Neural cell (in vitro differentiated cells): ENCODE measurements around the gene CFHR2. TPM values are rescaled to one million over a fixed set of nuclear protein-coding genes. Genes with fewer than 3 reads are reported as not detected.
"Not testable (repeated sequence)": the region's sequence is repeated elsewhere in the genome, so short reads cannot be mapped to it uniquely, and the experiment has no call there.

Experiments used
- H2AFZ ChIP-seq: fragments of 200-600, 300-800 bp; sonication (generic), shearing (Covaris generic); 2 replicates; pipeline ENCODE4 v1.6.0; 2014; ENCODE audit warnings: low read depth, mild to moderate bottlenecking, antibody characterized with exemption, low read length, moderate library complexity
- H3F3A ChIP-seq: fragments of 200-600 bp; shearing (Covaris generic); 2 replicates; pipeline ENCODE4 v1.6.1; 2016; ENCODE audit warnings: mild to moderate bottlenecking, moderate library complexity, mixed read lengths, antibody characterized with exemption, low read length; ENCODE audit not compliant: insufficient read depth, poor library complexity, severe bottlenecking
- H3K27ac ChIP-seq: fragments of 200-600, 300-800 bp; sonication (generic), shearing (Covaris generic); 2 replicates; pipeline ENCODE4 v1.5.1; 2014; ENCODE audit warnings: mild to moderate bottlenecking, low read length, moderate library complexity
- H3K27me3 ChIP-seq: fragments of 300-800, 200-600 bp; sonication (generic), shearing (Covaris generic); 2 replicates; pipeline ENCODE4 v1.6.0; 2014; ENCODE audit warnings: mild to moderate bottlenecking, low read depth, low read length, moderate library complexity; ENCODE audit not compliant: insufficient read depth
- H3K36me3 ChIP-seq: fragments of 300-800, 200-600 bp; sonication (generic), shearing (Covaris generic); 2 replicates; pipeline ENCODE4 v1.5.1; 2014; ENCODE audit warnings: mild to moderate bottlenecking, antibody characterized with exemption, low read length, moderate library complexity; ENCODE audit not compliant: insufficient read depth
- H3K4me2 ChIP-seq: fragments of 300-800, 200-600 bp; sonication (generic), shearing (Covaris generic); 2 replicates; pipeline ENCODE4 v1.6.0; 2014; ENCODE audit warnings: mild to moderate bottlenecking, low read length
- H3K4me3 ChIP-seq: fragments of 300-800, 200-600 bp; sonication (generic), shearing (Covaris generic); 2 replicates; pipeline ENCODE4 v1.5.1; 2014; ENCODE audit warnings: mild to moderate bottlenecking, low read length, moderate library complexity
- H3K79me2 ChIP-seq: fragments of 200-600 bp; shearing (Covaris generic); replicated peaks from 2 replicates; pipeline ENCODE4 v1.6.0; 2014; ENCODE audit warnings: mild to moderate bottlenecking, low read length, moderate library complexity; ENCODE audit not compliant: insufficient read depth
- H3K9ac ChIP-seq: fragments of 300-800, 200-600 bp; sonication (generic), shearing (Covaris generic); 2 replicates; pipeline ENCODE4 v1.6.1; 2016; ENCODE audit warnings: mild to moderate bottlenecking, low read length, mixed read lengths
- H3K9me2 ChIP-seq: fragments of 200-600 bp; shearing (Covaris generic); 2 replicates; pipeline ENCODE4 v1.6.1; 2016; ENCODE audit warnings: mild to moderate bottlenecking, low read length, mixed read lengths; ENCODE audit not compliant: insufficient read depth
- H3K9me3 ChIP-seq: fragments of 200-600, 300-800 bp; sonication (generic), shearing (Covaris generic); 2 replicates; pipeline ENCODE4 v1.6.1; 2016; ENCODE audit warnings: mild to moderate bottlenecking, mixed run types, low read length, moderate library complexity, mixed read lengths
- H4K20me1 ChIP-seq: fragments of 200-600 bp; shearing (Covaris generic); 2 replicates; pipeline ENCODE4 v1.6.1; 2016; ENCODE audit warnings: mild to moderate bottlenecking, mixed run types; ENCODE audit not compliant: insufficient read depth
- EP300 ChIP-seq: fragments of 450-650 bp; conservative IDR thresholded peaks from 2 replicates; pipeline ENCODE4 v1.6.1; 2014; ENCODE audit warnings: antibody characterized with exemption, mild to moderate bottlenecking, moderate library complexity; ENCODE audit not compliant: poor library complexity, severe bottlenecking
- EZH2 ChIP-seq: fragments of 200-600, 300-800 bp; shearing (Covaris generic), sonication (generic); IDR thresholded peaks from 2 replicates; pipeline ENCODE4 v1.6.1; 2014; ENCODE audit warnings: antibody characterized with exemption, low read length, borderline replicate concordance, mild to moderate bottlenecking; ENCODE audit not compliant: insufficient read depth, poor library complexity, severe bottlenecking
- MXI1 ChIP-seq: fragments of 450-650 bp; conservative IDR thresholded peaks from 2 replicates; pipeline ENCODE4 v1.6.1; 2014; ENCODE audit warnings: antibody characterized with exemption, mild to moderate bottlenecking; ENCODE audit not compliant: poor library complexity, severe bottlenecking
- POLR2AphosphoS5 ChIP-seq: IDR thresholded peaks from 2 replicates; pipeline ENCODE4 v1.6.1; 2012
- RAD21 ChIP-seq: fragments of 450-650 bp; conservative IDR thresholded peaks from 2 replicates; pipeline ENCODE4 v1.6.1; 2014; ENCODE audit warnings: antibody characterized with exemption, mild to moderate bottlenecking, moderate library complexity
- SMC3 ChIP-seq: fragments of 450-650 bp; conservative IDR thresholded peaks from 2 replicates; pipeline ENCODE4 v1.6.1; 2014; ENCODE audit warnings: antibody characterized with exemption, mild to moderate bottlenecking, moderate library complexity; ENCODE audit not compliant: poor library complexity
- TAF1 ChIP-seq: IDR thresholded peaks from 2 replicates; pipeline ENCODE4 v1.6.1; 2012; ENCODE audit warnings: low read depth
- polyA minus RNA-seq: library from RNA; depleted of rRNA, polyadenylated mRNA; stranded (reverse); fragments of >200 nt; gene quantifications from 2 replicates; pipeline ENCODE4 v1.2.3, GENCODE V29; 2014
- polyA plus RNA-seq: library from polyadenylated mRNA; depleted of rRNA; stranded (reverse); fragments of >200 nt; gene quantifications from 2 replicates; pipeline ENCODE4 v1.2.3, GENCODE V29; 2014
- TF ChIP-seq, protein P1 (sequence below): fragments of 450-650 bp; IDR thresholded peaks from 2 replicates; pipeline ENCODE4 v1.5.1; 2014; ENCODE audit warnings: antibody characterized with exemption, mild to moderate bottlenecking, moderate library complexity; ENCODE audit not compliant: poor library complexity, severe bottlenecking
- TF ChIP-seq, protein P2 (sequence below): IDR thresholded peaks from 2 replicates; pipeline ENCODE4 v1.6.1; 2012; ENCODE audit warnings: borderline replicate concordance

CFHR2 gene
- not detected in 2 replicates for polyA plus RNA-seq
- polyA minus RNA-seq, result not detected in 2 replicates

DNA sequence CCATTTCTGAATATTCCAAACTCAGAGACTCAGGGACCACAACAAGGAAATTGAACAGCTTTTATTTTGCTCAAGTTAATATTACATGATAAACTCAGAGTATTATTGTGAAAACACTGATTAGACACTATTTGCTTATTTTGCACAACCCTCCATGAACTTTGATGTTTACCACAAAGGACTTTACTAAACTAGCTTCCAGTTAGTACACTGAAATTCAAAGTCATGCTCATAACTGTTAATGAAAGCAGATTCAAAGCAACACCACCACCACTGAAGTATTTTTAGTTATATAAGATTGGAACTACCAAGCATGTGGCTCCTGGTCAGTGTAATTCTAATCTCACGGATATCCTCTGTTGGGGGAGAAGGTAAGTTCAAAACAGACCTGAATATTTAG is at the start of gene CFHR2:
Gene CFHR2 (plus strand): TSS at position 171 of the 400 bp plus-strand sequence. CDS start 143 bp downstream, at position 314.
- H3K27ac ChIP-seq, H3K9me2 ChIP-seq, H3K27me3 ChIP-seq, H4K20me1 ChIP-seq, H2AFZ ChIP-seq, H3K9ac ChIP-seq, H3K4me2 ChIP-seq, H3K9me3 ChIP-seq, H3K79me2 ChIP-seq, H3F3A ChIP-seq, H3K4me3 ChIP-seq, H3K36me3 ChIP-seq: not testable (repeated sequence)

DNA sequence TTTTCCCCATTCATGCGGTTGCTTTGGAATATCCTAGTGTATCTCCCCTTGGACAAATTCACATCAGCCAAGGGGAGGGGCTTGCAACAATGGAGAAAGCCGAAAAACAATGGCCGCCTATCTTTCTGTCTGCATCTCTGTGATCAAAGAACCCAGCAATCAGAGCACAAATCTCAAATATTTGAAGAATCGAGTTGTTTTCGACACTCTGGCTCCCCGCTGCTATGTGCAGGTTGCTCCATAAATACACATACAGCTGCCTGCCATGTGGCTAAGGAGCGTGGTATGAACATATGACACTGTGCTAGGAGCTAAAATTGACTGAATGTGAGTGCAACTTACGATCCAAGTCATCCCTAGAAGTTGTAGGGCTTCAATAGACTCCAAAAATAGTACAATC is 47.2 kb upstream of the CFHR2 start:
- no peaks in the 10 kb centered on the region for H4K20me1 ChIP-seq
- H3K9me3 ChIP-seq, result no peaks in the 10 kb centered on the region
- H3F3A ChIP-seq, result no peaks in the 10 kb centered on the region
- H3K27ac ChIP-seq, result no peak overlapping the region
- TF ChIP-seq EP300 (no peak), RAD21 (no peak), SMC3 (no peak), MXI1 (no peak), EZH2 (no peak), POLR2AphosphoS5 (no peak), TAF1 (no peak)
- TF ChIP-seq, protein P1, sequence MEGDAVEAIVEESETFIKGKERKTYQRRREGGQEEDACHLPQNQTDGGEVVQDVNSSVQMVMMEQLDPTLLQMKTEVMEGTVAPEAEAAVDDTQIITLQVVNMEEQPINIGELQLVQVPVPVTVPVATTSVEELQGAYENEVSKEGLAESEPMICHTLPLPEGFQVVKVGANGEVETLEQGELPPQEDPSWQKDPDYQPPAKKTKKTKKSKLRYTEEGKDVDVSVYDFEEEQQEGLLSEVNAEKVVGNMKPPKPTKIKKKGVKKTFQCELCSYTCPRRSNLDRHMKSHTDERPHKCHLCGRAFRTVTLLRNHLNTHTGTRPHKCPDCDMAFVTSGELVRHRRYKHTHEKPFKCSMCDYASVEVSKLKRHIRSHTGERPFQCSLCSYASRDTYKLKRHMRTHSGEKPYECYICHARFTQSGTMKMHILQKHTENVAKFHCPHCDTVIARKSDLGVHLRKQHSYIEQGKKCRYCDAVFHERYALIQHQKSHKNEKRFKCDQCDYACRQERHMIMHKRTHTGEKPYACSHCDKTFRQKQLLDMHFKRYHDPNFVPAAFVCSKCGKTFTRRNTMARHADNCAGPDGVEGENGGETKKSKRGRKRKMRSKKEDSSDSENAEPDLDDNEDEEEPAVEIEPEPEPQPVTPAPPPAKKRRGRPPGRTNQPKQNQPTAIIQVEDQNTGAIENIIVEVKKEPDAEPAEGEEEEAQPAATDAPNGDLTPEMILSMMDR, result no peak
- TF ChIP-seq, protein P2, sequence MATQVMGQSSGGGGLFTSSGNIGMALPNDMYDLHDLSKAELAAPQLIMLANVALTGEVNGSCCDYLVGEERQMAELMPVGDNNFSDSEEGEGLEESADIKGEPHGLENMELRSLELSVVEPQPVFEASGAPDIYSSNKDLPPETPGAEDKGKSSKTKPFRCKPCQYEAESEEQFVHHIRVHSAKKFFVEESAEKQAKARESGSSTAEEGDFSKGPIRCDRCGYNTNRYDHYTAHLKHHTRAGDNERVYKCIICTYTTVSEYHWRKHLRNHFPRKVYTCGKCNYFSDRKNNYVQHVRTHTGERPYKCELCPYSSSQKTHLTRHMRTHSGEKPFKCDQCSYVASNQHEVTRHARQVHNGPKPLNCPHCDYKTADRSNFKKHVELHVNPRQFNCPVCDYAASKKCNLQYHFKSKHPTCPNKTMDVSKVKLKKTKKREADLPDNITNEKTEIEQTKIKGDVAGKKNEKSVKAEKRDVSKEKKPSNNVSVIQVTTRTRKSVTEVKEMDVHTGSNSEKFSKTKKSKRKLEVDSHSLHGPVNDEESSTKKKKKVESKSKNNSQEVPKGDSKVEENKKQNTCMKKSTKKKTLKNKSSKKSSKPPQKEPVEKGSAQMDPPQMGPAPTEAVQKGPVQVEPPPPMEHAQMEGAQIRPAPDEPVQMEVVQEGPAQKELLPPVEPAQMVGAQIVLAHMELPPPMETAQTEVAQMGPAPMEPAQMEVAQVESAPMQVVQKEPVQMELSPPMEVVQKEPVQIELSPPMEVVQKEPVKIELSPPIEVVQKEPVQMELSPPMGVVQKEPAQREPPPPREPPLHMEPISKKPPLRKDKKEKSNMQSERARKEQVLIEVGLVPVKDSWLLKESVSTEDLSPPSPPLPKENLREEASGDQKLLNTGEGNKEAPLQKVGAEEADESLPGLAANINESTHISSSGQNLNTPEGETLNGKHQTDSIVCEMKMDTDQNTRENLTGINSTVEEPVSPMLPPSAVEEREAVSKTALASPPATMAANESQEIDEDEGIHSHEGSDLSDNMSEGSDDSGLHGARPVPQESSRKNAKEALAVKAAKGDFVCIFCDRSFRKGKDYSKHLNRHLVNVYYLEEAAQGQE, result no peak
- H3K4me3 ChIP-seq, result no peak overlapping the region
- no peaks in the 10 kb centered on the region for H3K27me3 ChIP-seq
- H2AFZ ChIP-seq, result no peak overlapping the region
- H3K9ac ChIP-seq, result no peak overlapping the region
- no peaks in the 10 kb centered on the region for H3K9me2 ChIP-seq
- H3K79me2 ChIP-seq, result no peaks in the 10 kb centered on the region
- H3K36me3 ChIP-seq, result no peaks in the 10 kb centered on the region
- H3K4me2 ChIP-seq, result no peak overlapping the region
